Neuronal stem cell (in vitro differentiated cells): ENCODE data around the gene WDR33. TPM values are rescaled to one million over a fixed set of nuclear protein-coding genes. Genes with fewer than 3 reads are reported as not detected.

Experiments
- DNase-seq: peaks from one replicate; pipeline ENCODE4 v3.0.0-alpha.2; 2013; ENCODE audit warnings: low spot score
- H2AFZ ChIP-seq: one replicate; pipeline ENCODE4 v1.6.1; 2013; ENCODE audit warnings: mild to moderate bottlenecking, low read length, inconsistent platforms
- H2AK5ac ChIP-seq: 2 replicates; pipeline ENCODE4 v1.6.1; 2013; ENCODE audit warnings: low read depth, mild to moderate bottlenecking, inconsistent platforms, low read length, moderate library complexity, mixed read lengths
- H2BK120ac ChIP-seq: 2 replicates; pipeline ENCODE4 v1.6.1; 2013; ENCODE audit warnings: low read depth, mild to moderate bottlenecking, inconsistent platforms, low read length, moderate library complexity, mixed read lengths
- H2BK12ac ChIP-seq: one replicate; pipeline ENCODE4 v1.6.1; 2013; ENCODE audit warnings: low read length, inconsistent platforms
- H2BK15ac ChIP-seq: 2 replicates; pipeline ENCODE4 v1.6.1; 2013; ENCODE audit warnings: mild to moderate bottlenecking, low read length, inconsistent platforms, mixed read lengths
- H2BK5ac ChIP-seq: one replicate; pipeline ENCODE4 v1.6.1; 2013; ENCODE audit warnings: inconsistent platforms, mild to moderate bottlenecking, low read length, moderate library complexity
- H3K14ac ChIP-seq: one replicate; pipeline ENCODE4 v1.6.1; 2013; ENCODE audit warnings: low read length, inconsistent platforms
- H3K18ac ChIP-seq: 2 replicates; pipeline ENCODE4 v1.6.1; 2013; ENCODE audit warnings: low read length, inconsistent platforms
- H3K23ac ChIP-seq: 2 replicates; pipeline ENCODE4 v1.6.1; 2013; ENCODE audit warnings: low read depth, mild to moderate bottlenecking, mixed read lengths, low read length, inconsistent platforms; ENCODE audit not compliant: poor library complexity
- H3K27ac ChIP-seq: replicated peaks from 3 replicates; pipeline ENCODE4 v1.5.1; 2013; ENCODE audit warnings: low read length, inconsistent platforms
- H3K27me3 ChIP-seq, 3 experiments: 2 replicates each; pipeline ENCODE4 v1.6.1; 2013; ENCODE audit warnings: low read length in 3 of 3, mild to moderate bottlenecking in 2 of 3, inconsistent platforms in 1 of 3, low read depth in 1 of 3, mixed read lengths in 1 of 3, moderate library complexity in 1 of 3; ENCODE audit not compliant: control insufficient read depth in 3 of 3, insufficient read depth in 3 of 3
- H3K36me3 ChIP-seq, 2 donors: replicated peaks in 1 of 2; 2 replicates each; pipeline ENCODE4 v1.6.1; 2013; ENCODE audit warnings: low read length in 2 of 2; ENCODE audit not compliant: control insufficient read depth in 2 of 2, insufficient read depth in 2 of 2
- H3K4ac ChIP-seq: 2 replicates; pipeline ENCODE4 v1.6.1; 2013; ENCODE audit warnings: inconsistent platforms, mild to moderate bottlenecking, low read length, moderate library complexity
- H3K4me1 ChIP-seq, 2 donors: 1 replicate in 1 of 2; 2 replicates in 1 of 2; pipeline ENCODE4 v1.6.1; 2013; ENCODE audit warnings: low read length in 2 of 2, low read depth in 1 of 2; ENCODE audit not compliant: control insufficient read depth in 2 of 2, insufficient read depth in 1 of 2
- H3K4me2 ChIP-seq: one replicate; pipeline ENCODE4 v1.6.1; 2013; ENCODE audit warnings: mild to moderate bottlenecking, low read length, inconsistent platforms; ENCODE audit not compliant: insufficient read depth, poor library complexity, severe bottlenecking
- H3K4me3 ChIP-seq, 2 donors: 2 replicates each; pipeline ENCODE4 v1.5.1; 2013; ENCODE audit warnings: low read length in 2 of 2, mild to moderate bottlenecking in 2 of 2, inconsistent platforms in 1 of 2, moderate library complexity in 1 of 2
- H3K79me1 ChIP-seq: one replicate; pipeline ENCODE4 v1.6.1; 2013; ENCODE audit warnings: low read depth, mild to moderate bottlenecking, inconsistent platforms, low read length, moderate library complexity
- H3K9ac ChIP-seq: one replicate; pipeline ENCODE4 v1.6.1; 2013; ENCODE audit warnings: mild to moderate bottlenecking, low read depth, low read length, inconsistent platforms; ENCODE audit not compliant: poor library complexity
- H3K9me3 ChIP-seq, 2 donors: replicated peaks in 1 of 2; 2 replicates each; pipeline versions ENCODE3 to v1.6.1; 2013; ENCODE audit warnings: low read length in 2 of 2, mild to moderate bottlenecking in 2 of 2, inconsistent platforms in 1 of 2, low read depth in 1 of 2, mixed read lengths in 1 of 2, moderate library complexity in 1 of 2; ENCODE audit not compliant: control insufficient read depth in 2 of 2, insufficient read depth in 1 of 2
- H4K8ac ChIP-seq: one replicate; pipeline ENCODE4 v1.6.1; 2013; ENCODE audit warnings: low read depth, mild to moderate bottlenecking, inconsistent platforms, low read length, moderate library complexity
- H4K91ac ChIP-seq: one replicate; pipeline ENCODE4 v1.6.1; 2013; ENCODE audit warnings: low read length, low read depth, mild to moderate bottlenecking, inconsistent platforms; ENCODE audit not compliant: poor library complexity
- WGBS, 2 donors: extraction: QIAGEN DNeasy Blood & Tissue Kit; methylation state at CpG; one replicate each; pipeline ENCODE4 v1.1.7; 2013; ENCODE audit warnings: missing lambda C conversion rate in 2 of 2, mixed read lengths in 1 of 2; ENCODE audit not compliant: insufficient read length in 2 of 2, insufficient replicate concordance in 1 of 2; ENCODE audit errors: extremely low coverage in 2 of 2; 5-methylcytosine and 5-hydroxymethylcytosine counted together
- polyA plus RNA-seq, 2 experiments: library from polyadenylated mRNA; stranded (reverse); fragments of 200-250 nt; gene quantifications; one replicate each; pipeline ENCODE4 v1.2.3, GENCODE V29; 2013

WDR33 gene
- polyA plus RNA-seq (2013, experiment 1 of 2), result 19.5 TPM
- 21.0 TPM for polyA plus RNA-seq (2013, experiment 2 of 2)

- Histone ChIP-seq H2BK15ac (no peak within 1 kb of the TSS), H3K27me3 (no peaks in the 10 kb centered on the region), H3K4me2 (peak within 1 kb of the TSS; percentile 67), H2BK120ac (peak within 1 kb of the TSS; percentile 75), H3K36me3 (peaks cover 0 to 17% of the 10 kb centered on the region in 2 donors), H4K91ac (no peak within 1 kb of the TSS), H2BK5ac (peak within 1 kb of the TSS; percentile 49), H4K8ac (no peak within 1 kb of the TSS), H3K14ac (peak within 1 kb of the TSS; percentile 26), H3K79me1 (no peaks in the 10 kb centered on the region), H3K9me3 (peaks cover 0 to 2% of the 10 kb centered on the region in 2 donors), H3K4me1 (peaks cover 1 to 6% of the 10 kb centered on the region in 2 donors), H3K23ac (peak within 1 kb of the TSS; percentile 39), H3K18ac (peak within 1 kb of the TSS; percentile 97), H3K4me3 (peak within 1 kb of the TSS; percentile 77 to 94), H2AK5ac (peak within 1 kb of the TSS; percentile 82), H3K27ac (peak within 1 kb of the TSS; percentile 85), H2AFZ (peak within 1 kb of the TSS; percentile 94), H2BK12ac (no peak within 1 kb of the TSS), H3K4ac (no peak within 1 kb of the TSS), H3K9ac (peak within 1 kb of the TSS; percentile 89)
- no CpG with 5 or more reads among the region's 62 CpGs for WGBS, 2 donors
- peak; percentile 84 for DNase-seq
Observed at GRCh38 chr2:127810619-127811396, at the start of gene WDR33. WDR33 (minus strand) TSS chr2:127811171; CDS start chr2:127770981, 40,190 bp downstream.

GRCh38 chr2:127860130-127860529 is 49.2 kb upstream of the WDR33 start:
- Histone ChIP-seq H2BK12ac (no peak overlapping the region), H3K18ac (no peak overlapping the region), H4K8ac (no peak overlapping the region), H3K9ac (no peak overlapping the region), H3K23ac (no peak overlapping the region), H3K79me1 (peaks cover 5% of the 10 kb centered on the region), H2BK5ac (no peak overlapping the region), H3K4me2 (no peak overlapping the region), H3K14ac (no peak overlapping the region), H2AK5ac (no peak overlapping the region), H3K36me3 (peaks cover 23 to 43% of the 10 kb centered on the region in 2 donors), H2BK120ac (no peak overlapping the region), H3K4me1 (peaks cover 9 to 14% of the 10 kb centered on the region in 2 donors), H3K4me3 (no peak overlapping the region), H2AFZ (peak overlapping the region; percentile 26), H4K91ac (no peak overlapping the region), H3K9me3 (no peaks in the 10 kb centered on the region), H3K27ac (no peak overlapping the region), H2BK15ac (no peak overlapping the region), H3K4ac (no peak overlapping the region), H3K27me3 (no peaks in the 10 kb centered on the region)
- DNase-seq, result no peak
- no CpG with 5 or more reads among the region's 5 CpGs for WGBS, 2 donors

GRCh38 chr2:127859712-127860085 is 48.7 kb upstream of the WDR33 start:
- Histone ChIP-seq H3K27ac (peak overlapping the region; percentile 14), H3K79me1 (peaks cover 5% of the 10 kb centered on the region), H2BK5ac (no peak overlapping the region)

GRCh38 chr2:127857265-127857808 is 46.4 kb upstream of the WDR33 start:
- Histone ChIP-seq H3K4me2 (peak overlapping the region; percentile 70), H2AK5ac (peak overlapping the region; percentile 34), H2AFZ (peak overlapping the region; percentile 94), H3K23ac (no peak overlapping the region), H3K36me3 (peaks cover 6 to 42% of the 10 kb centered on the region in 2 donors), H3K18ac (no peak overlapping the region), H3K79me1 (peaks cover 8% of the 10 kb centered on the region), H2BK5ac (peak overlapping the region; percentile 72), H2BK12ac (no peak overlapping the region), H3K14ac (no peak overlapping the region), H2BK120ac (no peak overlapping the region), H3K4me3 (peak overlapping the region; percentile 93 to 99), H3K4ac (peak overlapping the region; percentile 60), H3K27ac (no peak overlapping the region), H2BK15ac (no peak overlapping the region), H3K27me3 (no peaks in the 10 kb centered on the region), H3K4me1 (peaks cover 9 to 14% of the 10 kb centered on the region in 2 donors), H4K8ac (no peak overlapping the region), H4K91ac (no peak overlapping the region), H3K9ac (peak overlapping the region; percentile 99), H3K9me3 (no peaks in the 10 kb centered on the region)
- WGBS, 2 donors, result no CpG with 5 or more reads among the region's 18 CpGs
- DNase-seq, result no peak

More at GRCh38 chr2:127859712-127860085, 48.7 kb upstream of the WDR33 start:
- Histone ChIP-seq H3K18ac (no peak overlapping the region), H2AFZ (peak overlapping the region; percentile 26), H3K9me3 (no peaks in the 10 kb centered on the region), H4K8ac (no peak overlapping the region), H3K27me3 (no peaks in the 10 kb centered on the region), H2BK12ac (no peak overlapping the region), H2BK15ac (no peak overlapping the region), H3K23ac (peak overlapping the region; percentile 47), H3K36me3 (peaks cover 20 to 42% of the 10 kb centered on the region in 2 donors), H2AK5ac (no peak overlapping the region), H4K91ac (no peak overlapping the region), H2BK120ac (no peak overlapping the region), H3K9ac (peak overlapping the region; percentile 68), H3K4me2 (no peak overlapping the region), H3K4ac (no peak overlapping the region), H3K4me1 (peaks cover 9 to 14% of the 10 kb centered on the region in 2 donors), H3K14ac (no peak overlapping the region), H3K4me3 (no peak overlapping the region)
- DNase-seq, result no peak
- WGBS, 2 donors, result no CpG with 5 or more reads among the region's 8 CpGs
